Thoracic aorta (tissue), 2 donors: ENCODE measurements around the gene ELOA. TPM values are rescaled to one million over a fixed set of nuclear protein-coding genes. Genes with fewer than 3 reads are reported as not detected.

Experiments
- ATAC-seq: fragments of 150-250 bp; one replicate; pipeline ENCODE4 v1.8.0; 2017; ENCODE audit warnings: low read depth; ENCODE audit not compliant: insufficient number of reproducible peaks, low FRiP score
- DNase-seq: peaks from one replicate; pipeline ENCODE4 v3.0.0-alpha.2; 2020; ENCODE audit warnings: low spot score
- H3K27ac ChIP-seq, 2 donors: fragments of 200-600 bp; sonication (generic); 1 replicate in 1 of 2; 2 replicates in 1 of 2; pipeline ENCODE4 v1.5.1; 2016; ENCODE audit warnings: mild to moderate bottlenecking in 2 of 2, moderate library complexity in 2 of 2
- H3K27me3 ChIP-seq: fragments of 200-600 bp; sonication (generic); replicated peaks from 2 replicates; pipeline ENCODE4 v1.6.0; 2016; ENCODE audit warnings: mild to moderate bottlenecking; ENCODE audit not compliant: insufficient read depth
- H3K36me3 ChIP-seq: fragments of 200-600 bp; sonication (generic); one replicate; pipeline ENCODE4 v1.5.1; 2016
- H3K4me1 ChIP-seq, 2 donors: fragments of 200-600 bp; sonication (generic); 1 replicate in 1 of 2; 2 replicates in 1 of 2; pipeline versions ENCODE4 v1.5.1 to v1.6.0; 2016; ENCODE audit warnings: low read depth in 2 of 2, mild to moderate bottlenecking in 1 of 2; ENCODE audit not compliant: control insufficient read depth in 1 of 2
- H3K4me3 ChIP-seq: fragments of 200-600 bp; sonication (generic); 2 replicates; pipeline ENCODE4 v1.5.1; 2016; ENCODE audit warnings: mild to moderate bottlenecking
- H3K9me3 ChIP-seq: fragments of 200-600 bp; sonication (generic); 2 replicates; pipeline ENCODE4 v1.5.1; 2016
- total RNA-seq, 2 donors: library from RNA; depleted of rRNA; stranded (reverse); fragments of >200 nt; gene quantifications; one replicate each; pipeline versions ENCODE4 v1.1.0 to v1.2.3, GENCODE V29; 2016
- TF ChIP-seq, protein P1 (sequence below): fragments of 200-600 bp; sonication (generic); IDR thresholded peaks from one replicate; pipeline ENCODE4 v1.5.1; 2019; ENCODE audit warnings: antibody characterized with exemption

The ELOA gene
- total RNA-seq, 2 donors from 2014 or later: 23.3 to 40.6 TPM

DNA sequence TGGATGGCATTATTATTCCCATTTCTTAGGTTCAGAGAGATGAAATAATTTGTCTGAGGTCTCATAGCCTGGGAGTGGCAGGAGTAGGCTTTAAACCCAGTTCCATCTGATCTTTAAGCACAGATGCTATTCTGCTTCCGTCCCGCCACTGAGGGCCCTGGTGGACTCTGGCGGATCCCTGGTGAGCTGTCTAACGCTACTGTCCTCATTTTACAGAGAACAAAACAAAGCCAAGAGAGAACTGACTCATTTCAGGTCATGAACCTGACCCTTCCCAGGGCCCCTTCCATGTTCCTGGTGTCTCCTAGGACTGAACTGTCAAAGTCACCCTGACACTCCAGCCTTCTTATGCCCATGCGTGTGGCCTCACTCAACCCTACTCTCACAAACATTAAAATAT is 60.4 kb downstream of the ELOA start:
- H3K27me3 ChIP-seq: no peaks in the 10 kb centered on the region
- ATAC-seq: no peak
- no peak for DNase-seq
- H3K36me3 ChIP-seq: peaks cover 3% of the 10 kb centered on the region
- no peak overlapping the region for H3K27ac ChIP-seq
- no peak overlapping the region for H3K4me3 ChIP-seq
- H3K9me3 ChIP-seq: no peaks in the 10 kb centered on the region
- TF ChIP-seq, protein P1, sequence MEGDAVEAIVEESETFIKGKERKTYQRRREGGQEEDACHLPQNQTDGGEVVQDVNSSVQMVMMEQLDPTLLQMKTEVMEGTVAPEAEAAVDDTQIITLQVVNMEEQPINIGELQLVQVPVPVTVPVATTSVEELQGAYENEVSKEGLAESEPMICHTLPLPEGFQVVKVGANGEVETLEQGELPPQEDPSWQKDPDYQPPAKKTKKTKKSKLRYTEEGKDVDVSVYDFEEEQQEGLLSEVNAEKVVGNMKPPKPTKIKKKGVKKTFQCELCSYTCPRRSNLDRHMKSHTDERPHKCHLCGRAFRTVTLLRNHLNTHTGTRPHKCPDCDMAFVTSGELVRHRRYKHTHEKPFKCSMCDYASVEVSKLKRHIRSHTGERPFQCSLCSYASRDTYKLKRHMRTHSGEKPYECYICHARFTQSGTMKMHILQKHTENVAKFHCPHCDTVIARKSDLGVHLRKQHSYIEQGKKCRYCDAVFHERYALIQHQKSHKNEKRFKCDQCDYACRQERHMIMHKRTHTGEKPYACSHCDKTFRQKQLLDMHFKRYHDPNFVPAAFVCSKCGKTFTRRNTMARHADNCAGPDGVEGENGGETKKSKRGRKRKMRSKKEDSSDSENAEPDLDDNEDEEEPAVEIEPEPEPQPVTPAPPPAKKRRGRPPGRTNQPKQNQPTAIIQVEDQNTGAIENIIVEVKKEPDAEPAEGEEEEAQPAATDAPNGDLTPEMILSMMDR: no peak
- peaks cover 3 to 23% of the 10 kb centered on the region in 2 donors for H3K4me1 ChIP-seq

DNA sequence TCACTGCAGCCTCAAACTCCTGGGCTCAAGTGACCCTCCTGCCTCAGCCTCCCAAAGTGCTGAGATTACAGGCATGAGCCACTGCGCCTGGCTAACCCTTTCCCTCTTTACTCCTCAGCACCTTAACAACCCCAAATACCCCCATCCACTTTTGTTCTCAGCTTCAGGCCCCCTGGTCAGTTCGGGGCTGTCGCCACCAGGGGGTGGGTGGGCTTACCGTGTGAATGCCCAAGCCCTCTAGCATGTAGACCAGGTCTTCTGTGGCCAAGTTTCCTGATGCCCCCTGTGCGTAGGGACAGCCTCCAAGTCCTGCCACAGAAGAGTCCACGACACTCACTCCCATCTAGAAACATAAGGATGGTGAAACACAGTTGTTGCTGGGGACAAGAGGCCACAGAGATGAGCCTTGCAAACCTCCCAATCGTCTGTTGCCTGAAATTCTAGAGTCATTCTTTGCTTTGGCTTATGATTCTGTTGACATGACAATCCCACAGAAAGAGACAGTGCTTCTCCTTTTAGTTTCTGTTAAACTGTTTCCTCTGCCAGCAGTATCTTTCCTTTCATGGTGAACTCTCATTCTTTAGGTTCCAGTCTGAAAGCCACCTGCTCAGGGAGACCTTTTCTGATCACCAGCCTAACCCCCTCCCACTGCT is 61.0 kb downstream of the ELOA start:
- Histone ChIP-seq H3K4me3 (no peak overlapping the region), H3K4me1 (peaks cover 3 to 17% of the 10 kb centered on the region in 2 donors), H3K36me3 (peaks cover 3% of the 10 kb centered on the region), H3K27ac (no peak overlapping the region), H3K9me3 (no peaks in the 10 kb centered on the region), H3K27me3 (no peaks in the 10 kb centered on the region)
- DNase-seq (no peak), ATAC-seq (no peak)
- TF ChIP-seq, protein P1: no peak

DNA sequence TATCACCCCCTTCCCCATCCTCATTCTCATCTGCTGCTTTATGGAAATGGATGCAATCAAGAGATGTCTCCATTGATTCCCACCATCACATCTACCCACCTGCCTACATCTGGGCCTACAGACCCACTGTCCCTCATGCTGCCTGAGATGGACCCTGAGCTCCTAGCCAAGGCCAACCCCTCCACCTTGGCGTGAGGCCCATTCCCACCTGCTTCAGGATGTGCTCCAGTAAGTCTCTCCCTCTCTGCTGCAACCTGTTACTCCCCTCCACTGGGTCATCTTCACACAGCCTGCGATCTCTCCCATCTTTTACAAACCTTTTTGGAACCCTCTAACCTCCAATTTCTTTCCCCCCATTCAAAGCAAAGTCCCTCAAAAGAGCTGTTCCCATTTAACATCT is 61.8 kb downstream of the ELOA start:
- H3K27me3 ChIP-seq: no peaks in the 10 kb centered on the region
- H3K36me3 ChIP-seq: peaks cover 3% of the 10 kb centered on the region
- no peak overlapping the region for H3K4me3 ChIP-seq
- peaks cover 3 to 10% of the 10 kb centered on the region in 2 donors for H3K4me1 ChIP-seq
- H3K27ac ChIP-seq: no peak overlapping the region
- DNase-seq (no peak), ATAC-seq (no peak)
- H3K9me3 ChIP-seq: no peaks in the 10 kb centered on the region
- TF ChIP-seq, protein P1: no peak

DNA sequence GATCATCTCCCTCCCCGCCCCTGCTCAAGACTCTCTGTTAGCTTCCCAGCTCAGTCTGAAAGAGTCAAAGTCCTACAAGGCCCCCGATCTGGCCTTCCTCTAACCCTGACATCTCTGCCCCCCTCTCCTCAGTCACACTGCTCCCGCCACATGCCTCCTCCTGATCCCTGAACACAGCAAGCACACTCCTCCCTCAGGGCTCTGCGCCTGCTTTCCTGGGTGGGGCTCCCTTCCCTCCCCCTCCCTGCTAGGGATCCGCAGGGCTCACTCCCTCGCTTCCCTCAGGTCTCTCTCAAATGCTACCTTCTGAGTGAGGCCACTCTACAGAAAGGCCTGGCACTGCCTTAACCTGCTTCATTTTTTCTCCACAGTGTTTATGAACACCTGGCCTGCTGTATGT is 63.0 kb downstream of the ELOA start:
- H3K27me3 ChIP-seq: no peaks in the 10 kb centered on the region
- peaks cover 3% of the 10 kb centered on the region for H3K36me3 ChIP-seq
- no peak for DNase-seq
- H3K4me1 ChIP-seq: peaks cover 2 to 6% of the 10 kb centered on the region in 2 donors
- no peak overlapping the region for H3K4me3 ChIP-seq
- ATAC-seq: no peak
- no peak overlapping the region for H3K27ac ChIP-seq
- H3K9me3 ChIP-seq: no peaks in the 10 kb centered on the region
- TF ChIP-seq, protein P1: no peak

DNA sequence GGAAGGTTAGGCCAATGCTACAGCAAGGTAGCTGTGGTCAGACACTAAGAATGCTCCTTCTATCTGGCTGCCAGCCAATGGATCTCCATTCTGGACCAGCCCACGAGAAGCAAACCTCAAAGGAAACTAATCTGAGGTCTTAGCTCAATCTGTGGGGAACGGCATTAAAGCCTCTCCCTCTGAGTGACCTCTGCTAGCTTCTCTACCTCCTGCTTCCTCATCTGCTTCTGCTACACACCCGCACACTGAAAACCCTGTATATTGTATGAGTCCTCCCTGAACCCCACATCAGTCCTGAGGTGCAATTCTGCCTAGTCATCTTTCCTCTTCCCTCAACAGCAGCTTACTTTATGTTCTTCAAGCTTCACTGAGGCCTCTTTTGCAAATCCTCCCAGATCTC is 64.2 kb downstream of the ELOA start:
- H3K36me3 ChIP-seq: peaks cover 3% of the 10 kb centered on the region
- H3K4me3 ChIP-seq: no peak overlapping the region
- ATAC-seq (no peak), DNase-seq (no peak)
- no peaks in the 10 kb centered on the region for H3K9me3 ChIP-seq
- TF ChIP-seq, protein P1: no peak
- H3K4me1 ChIP-seq: no peaks in the 10 kb centered on the region
- no peak overlapping the region for H3K27ac ChIP-seq
- no peaks in the 10 kb centered on the region for H3K27me3 ChIP-seq
